PC-9 (cell line): ENCODE data around the gene PPAN. TPM values are rescaled to one million over a fixed set of nuclear protein-coding genes. Genes with fewer than 3 reads are reported as not detected.

Source experiments
- BruUV-seq: library from RNA; stranded (reverse); fragments of 400-500 nt; replicated peaks from 2 replicates; lab custom pipeline; 2021; lab: Mats Ljungman, UMichigan
- CTCF ChIA-PET: fragments of 300-600 bp; sonication (Branson Sonifier 250); formaldehyde crosslinking; loops from one replicate; lab custom pipeline; 2022; ENCODE audit warnings: antibody characterized with exemption; lab: Charles Lee
- POLR2A ChIA-PET: fragments of 300-600 bp; sonication (Branson Sonifier 250); formaldehyde crosslinking; loops from one replicate; lab custom pipeline; 2022; ENCODE audit warnings: antibody characterized with exemption; ENCODE audit not compliant: unreplicated experiment; lab: Charles Lee
- DNase-seq, 2 experiments: peaks; one replicate each; pipeline versions ENCODE4 v3.0.0 to v3.0.0-alpha.2; 2015 to 2022; ENCODE audit warnings: mixed read lengths in 1 of 2
- H2AFZ ChIP-seq: fragments of 200-600 bp; sonication (generic); 2 replicates; pipeline ENCODE4 v1.8.1; 2017; ENCODE audit warnings: antibody characterized with exemption
- H3F3A ChIP-seq: fragments of 200-600 bp; sonication (generic); 2 replicates; pipeline ENCODE4 v1.8.1; 2017; ENCODE audit warnings: antibody characterized with exemption, mild to moderate bottlenecking, low read depth; ENCODE audit not compliant: insufficient read depth
- H3K27ac ChIP-seq: fragments of 200-600 bp; sonication (generic); 2 replicates; pipeline ENCODE4 v1.6.1; 2016; ENCODE audit warnings: mixed run types
- H3K27me3 ChIP-seq: fragments of 200-600 bp; sonication (generic); 2 replicates; pipeline ENCODE4 v1.6.1; 2016; ENCODE audit warnings: low read depth, mixed run types; ENCODE audit not compliant: insufficient read depth
- H3K36me3 ChIP-seq: fragments of 200-600 bp; sonication (generic); 2 replicates; pipeline ENCODE4 v1.6.1; 2016; ENCODE audit warnings: low read depth, mixed run types
- H3K4me1 ChIP-seq: fragments of 200-600 bp; sonication (generic); replicated peaks from 2 replicates; pipeline ENCODE4 v1.6.1; 2016; ENCODE audit warnings: mixed run types; ENCODE audit not compliant: insufficient read depth
- H3K4me2 ChIP-seq: fragments of 200-600 bp; sonication (generic); 2 replicates; pipeline ENCODE4 v1.6.1; 2017; ENCODE audit warnings: mixed run types
- H3K4me3 ChIP-seq: fragments of 200-600 bp; sonication (generic); 2 replicates; pipeline ENCODE4 v1.6.1; 2016; ENCODE audit warnings: mixed run types
- H3K79me2 ChIP-seq: fragments of 200-600 bp; sonication (generic); 2 replicates; pipeline ENCODE4 v1.6.1; 2017; ENCODE audit warnings: low read depth, mixed run types
- H3K9me2 ChIP-seq: fragments of 200-600 bp; sonication (generic); 2 replicates; pipeline ENCODE4 v1.8.1; 2017; ENCODE audit warnings: mild to moderate bottlenecking; ENCODE audit not compliant: insufficient read depth
- H3K9me3 ChIP-seq: fragments of 200-600 bp; sonication (generic); 2 replicates; pipeline ENCODE4 v1.8.1; 2016; ENCODE audit warnings: low read depth; ENCODE audit not compliant: insufficient read depth
- H4K20me1 ChIP-seq: fragments of 200-600 bp; sonication (generic); 2 replicates; pipeline ENCODE4 v1.8.1; 2017; ENCODE audit not compliant: insufficient read depth
- CTCF ChIP-seq: fragments of 200-600 bp; sonication (generic); conservative IDR thresholded peaks from 2 replicates; pipeline ENCODE4 v1.6.1; 2017; ENCODE audit warnings: mixed run types, antibody characterized with exemption, mild to moderate bottlenecking, moderate library complexity
- EZH2 ChIP-seq: fragments of 200-600 bp; sonication (generic); IDR thresholded peaks from 2 replicates; pipeline ENCODE4 v1.8.0; 2017; ENCODE audit warnings: antibody characterized with exemption, low read depth
- intact Hi-C: fragments of 100-400 bp; cut with micrococcal nuclease; formaldehyde crosslinking; loops from one replicate; pipeline ENCODE4 v1.10.0; 2022; ENCODE audit not compliant: unreplicated experiment
- total RNA-seq: library from RNA; stranded (reverse); gene quantifications from 2 replicates; pipeline ENCODE4 v1.2.3, GENCODE V29; 2021

PPAN gene
- total RNA-seq, 1 experiment from 2014 or later: 41.0 TPM

DNA sequence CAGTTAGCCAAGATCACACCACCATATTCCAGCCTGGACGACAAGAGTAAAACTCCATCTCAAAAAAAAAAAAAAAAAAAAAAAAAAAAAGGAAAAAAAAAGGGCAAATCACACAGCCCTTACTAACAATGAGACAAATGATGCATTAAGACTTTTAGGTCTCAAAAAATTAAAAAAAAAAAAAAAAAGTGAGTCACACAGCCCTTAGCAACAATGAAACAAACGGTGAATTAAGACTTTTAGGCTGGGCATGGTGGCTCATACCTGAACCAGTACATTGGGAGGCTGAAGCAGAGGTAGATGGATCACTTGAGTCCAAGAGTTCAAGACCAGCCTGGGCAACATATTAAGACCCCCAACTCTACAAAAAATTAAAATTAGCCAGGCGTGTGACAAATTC, 45.9 kb downstream of the PPAN start:
- POLR2A ChIA-PET: no interaction called here
- Histone ChIP-seq H2AFZ (no peak overlapping the region), H3K36me3 (peaks cover 34% of the 10 kb centered on the region)

DNA sequence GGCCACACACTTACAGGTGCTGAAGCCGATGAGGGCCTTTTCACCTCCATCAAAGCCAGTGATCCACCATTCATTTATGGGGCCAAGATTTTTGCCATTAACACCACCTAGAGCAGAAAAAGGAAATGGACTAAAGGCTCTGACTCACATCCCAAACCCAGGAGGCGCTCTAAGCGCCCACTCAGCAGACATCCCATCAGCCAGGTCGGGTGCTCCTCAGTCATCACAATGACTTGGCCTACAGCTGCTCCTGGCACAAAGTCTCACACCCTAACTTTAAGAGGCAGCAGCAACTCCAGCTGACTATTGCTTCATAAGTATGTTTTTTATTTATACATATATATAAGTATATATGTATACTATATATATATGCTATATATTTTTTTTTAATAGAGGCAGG, 49.7 kb downstream of the PPAN start:
- Histone ChIP-seq H3K27ac (no peak overlapping the region), H3K4me3 (no peak overlapping the region), H3K79me2 (no peaks in the 10 kb centered on the region), H3F3A (peaks cover 6% of the 10 kb centered on the region; the same call in 1 of the 2 replicates), H3K27me3 (no peaks in the 10 kb centered on the region), H3K9me2 (no peaks in the 10 kb centered on the region), H3K36me3 (peaks cover 33% of the 10 kb centered on the region), H2AFZ (no peak overlapping the region), H3K4me1 (no peaks in the 10 kb centered on the region), H3K4me2 (no peak overlapping the region), H4K20me1 (peaks cover 3% of the 10 kb centered on the region; the same call in 1 of the 2 replicates), H3K9me3 (no peaks in the 10 kb centered on the region)
- no TSS peak for BruUV-seq
- no peak for DNase-seq
- ChIA-PET CTCF (no interaction called here), POLR2A (no interaction called here)
- TF ChIP-seq CTCF (no peak), EZH2 (no peak)
- intact Hi-C loops: no loop called here

More for the DNA sequence above, 45.9 kb downstream of the PPAN start:
- no peaks in the 10 kb centered on the region for H3K4me1 ChIP-seq
- H3K9me3 ChIP-seq: no peaks in the 10 kb centered on the region
- TF ChIP-seq CTCF: no peak
- no peak for TF ChIP-seq EZH2
- BruUV-seq: no TSS peak
- no peak overlapping the region for H3K27ac ChIP-seq
- H3K4me2 ChIP-seq: no peak overlapping the region
- CTCF ChIA-PET: interaction anchor here (0.5 kb wide), 1 partner anchor 56 kb away, joined by 10 read pairs; no protein-coding TSS in a partner anchor
- no peaks in the 10 kb centered on the region for H3K27me3 ChIP-seq
- no peaks in the 10 kb centered on the region for H3K9me2 ChIP-seq
- no peak overlapping the region for H3K4me3 ChIP-seq
- H3F3A ChIP-seq: peaks cover 9% of the 10 kb centered on the region; the same call in 1 of the 2 replicates
- 0 out of 2 replicates have a peak, but pooled peaks cover 3% of the 10 kb centered on the region for H4K20me1 ChIP-seq
- DNase-seq: peak in 1 of 2 experiments; percentile 53
- intact Hi-C loops: no loop called here
- H3K79me2 ChIP-seq: no peaks in the 10 kb centered on the region

DNA sequence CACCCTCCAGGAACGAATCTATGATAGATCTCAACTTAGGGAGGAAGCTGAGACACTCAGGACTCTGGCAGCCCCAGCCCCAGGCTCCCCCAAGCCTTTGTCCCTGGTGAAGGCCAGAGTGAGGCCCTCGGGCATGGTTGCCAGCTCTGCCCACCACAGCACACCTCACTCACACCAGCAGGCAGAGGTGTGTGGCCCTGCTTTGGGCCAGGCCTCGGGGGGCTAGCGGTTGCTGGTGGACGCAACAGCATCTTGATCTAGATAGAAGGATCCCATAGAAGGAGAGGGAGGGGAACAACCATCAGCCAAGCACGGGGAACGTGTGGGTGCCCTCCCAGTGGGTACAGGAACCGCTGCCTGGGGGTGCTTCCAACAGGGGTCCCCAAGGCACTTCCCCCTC, 51.9 kb downstream of the PPAN start:
- DNase-seq: no peak
- no peaks in the 10 kb centered on the region for H3K4me1 ChIP-seq
- TF ChIP-seq EZH2 (no peak), CTCF (no peak)
- no peaks in the 10 kb centered on the region; the same call in 1 of the 2 replicates for H4K20me1 ChIP-seq
- H3K79me2 ChIP-seq: no peaks in the 10 kb centered on the region
- BruUV-seq: no TSS peak
- peaks cover 38% of the 10 kb centered on the region for H3K36me3 ChIP-seq
- no peak overlapping the region for H3K27ac ChIP-seq
- no peaks in the 10 kb centered on the region for H3K9me2 ChIP-seq
- no peak overlapping the region for H3K4me2 ChIP-seq
- CTCF ChIA-PET: no interaction called here
- H3K4me3 ChIP-seq: no peak overlapping the region
- no peak overlapping the region for H2AFZ ChIP-seq
- H3F3A ChIP-seq: peaks cover 18% of the 10 kb centered on the region; the same call in 1 of the 2 replicates
- intact Hi-C loops: no loop called here
- H3K9me3 ChIP-seq: no peaks in the 10 kb centered on the region
- POLR2A ChIA-PET: no interaction called here
- no peaks in the 10 kb centered on the region for H3K27me3 ChIP-seq
